ENCODE results near the gene RESF1.
"Not testable (repeated sequence)": the region's sequence is repeated elsewhere in the genome, so short reads cannot be mapped to it uniquely, and the experiment has no call there.

The RESF1 gene

GRCh38 chr12:31959161-31959700 lies at the start of gene RESF1:
Gene RESF1 (plus strand): TSS chr12:31959415. CDS start chr12:31980956, 21,541 bp downstream.
- DNase-seq, result peak; percentile 87 to 93

- no peak for DNase-seq
These were observed 44.3 kb upstream of the RESF1 start for GRCh38 chr12:31914927-31915326.

- DNase-seq, result no peak
These were observed 43.8 kb upstream of the RESF1 start for GRCh38 chr12:31915446-31915845.

GRCh38 chr12:31922341-31923062 lies 36.7 kb upstream of the RESF1 start:
- DNase-seq, result no peak

GRCh38 chr12:31923063-31923412 lies 36.2 kb upstream of the RESF1 start:
- DNase-seq, result no peak

- DNase-seq, result no peak
These were observed 30.8 kb upstream of the RESF1 start for GRCh38 chr12:31928246-31929026.

GRCh38 chr12:31929027-31929526 lies 30.1 kb upstream of the RESF1 start:
- DNase-seq, result no peak

GRCh38 chr12:31931796-31932715 lies 27.2 kb upstream of the RESF1 start:
- DNase-seq, result no peak

GRCh38 chr12:31944299-31944698 lies 14.9 kb upstream of the RESF1 start:
- no peak for DNase-seq

- no peak for DNase-seq
These were observed 11.2 kb upstream of the RESF1 start for GRCh38 chr12:31947971-31948370.

GRCh38 chr12:31948697-31949359 lies 10.4 kb upstream of the RESF1 start:
- not testable (repeated sequence) for DNase-seq

- no peak for DNase-seq
These were observed 9.1 kb upstream of the RESF1 start for GRCh38 chr12:31950088-31950487.

- DNase-seq, result no peak
These were observed 8.7 kb upstream of the RESF1 start for GRCh38 chr12:31950492-31950891.

GRCh38 chr12:31951008-31951407 lies 8.2 kb upstream of the RESF1 start:
- no peak for DNase-seq

GRCh38 chr12:31951939-31952338 lies 7.3 kb upstream of the RESF1 start:
- no peak for DNase-seq

- no peak for DNase-seq
These were observed 6.8 kb upstream of the RESF1 start for GRCh38 chr12:31952418-31952817.

- no peak for DNase-seq
These were observed 4.0 kb upstream of the RESF1 start for GRCh38 chr12:31954925-31955858.

GRCh38 chr12:31958569-31959160 lies 550 bp upstream of the RESF1 start:
- DNase-seq, result no peak

- DNase-seq, result peak; percentile 61 to 77
These were observed 631 bp downstream of the RESF1 start for GRCh38 chr12:31959701-31960391.

- no peak for DNase-seq
These were observed 1.9 kb downstream of the RESF1 start for GRCh38 chr12:31961137-31961536.
